Measurements from ENCODE around the gene MGP. TPM values are rescaled to one million over a fixed set of nuclear protein-coding genes. Genes with fewer than 3 reads are reported as not detected.

The MGP gene
- total and polyA plus RNA-seq, 2 of the 8 experiments (the other 6 are each of a cell fraction or from before 2014, with no cell fraction given), result not detected

GRCh38 chr12:14902465-14902864 lies 16.8 kb upstream of the MGP start:
- Histone ChIP-seq H3K4me1 (replicated peaks in 1 of 4; ENCODE audit: control insufficient read depth in 3 of 4, insufficient read depth in 4 of 4, low read length in 3 of 4) (no peaks in the 10 kb centered on the region), H3K4me3 (ENCODE audit: extremely low read depth in 1 of 4, insufficient read depth in 2 of 4, low read depth in 3 of 4, low read length in 4 of 4) (no peak overlapping the region), H3K4me2 (ENCODE audit: insufficient read depth in 1 of 2, low read depth in 2 of 2, low read length in 2 of 2) (no peak overlapping the region), H3K79me2 (ENCODE audit: control insufficient read depth in 1 of 2, insufficient read depth in 2 of 2, low read length in 2 of 2) (no peaks in the 10 kb centered on the region), H3K23ac (ENCODE audit: insufficient read length) (no peak overlapping the region), H2BK12ac (ENCODE audit: low read depth, low read length) (no peak overlapping the region), H4K91ac (replicated peaks; ENCODE audit: insufficient read length, low read length) (no peak overlapping the region), H3K4ac (replicated peaks; ENCODE audit: insufficient read length, low read depth, low read length) (no peak overlapping the region), H4K20me1 (replicated peaks in 1 of 2; ENCODE audit: control insufficient read depth in 1 of 2, insufficient read depth in 2 of 2, low read length in 2 of 2) (no peaks in the 10 kb centered on the region), H2BK20ac (ENCODE audit: low read length) (no peak overlapping the region), H3K9me3 (ENCODE audit: insufficient read depth in 2 of 2, low read depth in 1 of 2, low read length in 1 of 2) (no peaks in the 10 kb centered on the region), H3K18ac (ENCODE audit: extremely low read depth, low read length) (no peak overlapping the region), H2AK5ac (ENCODE audit: low read depth, low read length) (no peak overlapping the region), H3K27me3 (replicated peaks in 1 of 4; ENCODE audit: control insufficient read depth in 3 of 4, extremely low read depth in 1 of 4, insufficient read depth in 3 of 4, low read length in 3 of 4) (no peaks in the 10 kb centered on the region), H3K27ac (ENCODE audit: low read depth, low read length) (no peak overlapping the region), H4K5ac (ENCODE audit: insufficient read length, low read depth, low read length) (no peak overlapping the region), H3K14ac (ENCODE audit: insufficient read length) (no peak overlapping the region), H3K56ac (replicated peaks; ENCODE audit: insufficient read length, low read depth, low read length) (no peak overlapping the region), H2BK120ac (replicated peaks; ENCODE audit: low read depth, low read length) (no peak overlapping the region), H3K36me3 (ENCODE audit: control insufficient read depth in 2 of 4, insufficient read depth in 4 of 4, low read length in 3 of 4) (no peaks in the 10 kb centered on the region), H3K23me2 (ENCODE audit: low read depth, low read length) (no peaks in the 10 kb centered on the region), H2BK15ac (ENCODE audit: low read length) (no peak overlapping the region), H3K9ac (replicated peaks in 1 of 4; ENCODE audit: extremely low read depth in 1 of 4, low read depth in 3 of 4, low read length in 3 of 4) (no peak overlapping the region), H2BK5ac (ENCODE audit: low read depth, low read length) (no peak overlapping the region), H2AFZ (ENCODE audit: low read length) (no peak overlapping the region), H4K8ac (ENCODE audit: extremely low read depth, insufficient read depth, low read length) (no peak overlapping the region), H3K79me1 (ENCODE audit: low read depth, low read length) (no peaks in the 10 kb centered on the region)
- 96% methylated on average over 2 of the region's 2 CpGs; no CpG with 5 or more reads in 1 of the 2 experiments for WGBS, 2 experiments (ENCODE audit: extremely low coverage in 1 of 2, insufficient coverage in 1 of 2, insufficient read length in 1 of 2, insufficient replicate concordance in 2 of 2, low coverage in 1 of 2, low lambda C conversion rate in 2 of 2, missing lambda C conversion rate in 1 of 2)
- TF ChIP-seq MAFK (IDR thresholded peaks at IDR 0.05; ENCODE audit: low read depth, low read length) (no peak), SP2 (IDR thresholded peaks at IDR 0.05; ENCODE audit: low read length) (no peak), RAD21 (IDR thresholded peaks at IDR 0.05 in 1 of 2, conservative IDR thresholded peaks at IDR 0.05 in 1 of 2; ENCODE audit: low read depth in 2 of 2, low read length in 2 of 2) (no peak), NANOG (IDR thresholded peaks at IDR 0.05; ENCODE audit: insufficient read depth, low read depth, low read length, poor library complexity, severe bottlenecking) (no peak), SIX5 (IDR thresholded peaks at IDR 0.05; ENCODE audit: low read depth, low read length) (no peak)
- DNase-seq (ENCODE audit: low read depth in 1 of 2, low spot score in 2 of 2) (no peak), FAIRE-seq (no peak)
- POLR2A ChIA-PET (ENCODE audit: partially characterized antibody), result no interaction called here
- CTCF ChIA-PET (ENCODE audit: partially characterized antibody), result interaction anchor here (0.6 to 1.4 kb wide), 8 partner anchors 8 to 93 kb away, joined by 3 to 7 read pairs (median 4); no protein-coding TSS in a partner anchor

Data from H1 (cell line).